Measurements from ENCODE around the gene OLFML1.

- no peak for TF ChIP-seq CTCF (IDR thresholded peaks at IDR 0.05)
- TF ChIP-seq POLR2A (IDR thresholded peaks at IDR 0.05) = no peak
These were observed 44.8 kb downstream of the OLFML1 start for GRCh38 chr11:7530013-7530640.

Data from right lobe of liver (tissue), 4 donors.